ENCODE measurements around the gene LGI4. TPM values are rescaled to one million over a fixed set of nuclear protein-coding genes. Genes with fewer than 3 reads are reported as not detected.

Gene LGI4
- total and polyA plus RNA-seq, 4 donors = 0.18 to 1.5 (median 1.1) TPM

DNA sequence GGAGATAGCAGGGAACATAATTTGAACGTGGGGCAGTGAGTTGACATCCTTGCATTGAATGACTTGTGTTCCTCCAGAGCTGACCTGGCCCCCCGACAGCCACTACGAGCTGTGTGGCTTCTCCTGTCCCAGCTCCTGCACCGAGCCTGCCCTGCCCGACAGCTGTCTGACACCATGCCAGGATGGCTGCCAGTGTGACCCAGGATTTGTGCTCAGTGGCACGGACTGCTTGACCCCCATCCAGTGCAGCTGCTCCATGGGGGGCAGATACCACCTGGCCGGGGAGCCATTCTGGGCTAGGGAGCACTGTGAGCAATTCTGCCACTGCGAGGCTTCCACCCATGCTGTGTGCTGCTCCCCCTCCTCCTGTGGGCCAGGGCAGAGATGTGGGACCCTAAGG lies 48.4 kb downstream of the LGI4 start:
- H3K9me3 ChIP-seq (ENCODE audit: control insufficient read depth in 4 of 4, low read length in 3 of 4) = no peaks in the 10 kb centered on the region
- no peak overlapping the region for H3K27ac ChIP-seq (ENCODE audit: low read depth in 1 of 2, low read length in 2 of 2)
- peaks cover 3 to 35% (median 22%) of the 10 kb centered on the region in 4 donors for H3K4me1 ChIP-seq (ENCODE audit: control insufficient read depth in 4 of 4, insufficient read depth in 4 of 4, low read length in 3 of 4)
- TF ChIP-seq SP1 (IDR thresholded peaks at IDR 0.05) = no peak
- no peak for TF ChIP-seq TAF1 (conservative IDR thresholded peaks at IDR 0.05)
- TF ChIP-seq FOXA2 (IDR thresholded peaks at IDR 0.05) = no peak
- TF ChIP-seq RAD21 (IDR thresholded peaks at IDR 0.05) = no peak
- TF ChIP-seq RXRA (IDR thresholded peaks at IDR 0.05) = no peak
- TF ChIP-seq NR2F2 (IDR thresholded peaks at IDR 0.05) = no peak
- TF ChIP-seq EGR1 (IDR thresholded peaks at IDR 0.05; ENCODE audit: low read depth in 2 of 2) = no peak
- no peak for DNase-seq (ENCODE audit: low spot score)
- H3K36me3 ChIP-seq (ENCODE audit: control insufficient read depth in 4 of 4, insufficient read depth in 3 of 4, low read depth in 1 of 4, low read length in 3 of 4) = no peaks in the 10 kb centered on the region
- no peak overlapping the region for H3K4me3 ChIP-seq (ENCODE audit: low read depth in 1 of 3, low read length in 3 of 3)
- H3K9ac ChIP-seq (ENCODE audit: low read depth in 1 of 2, low read length in 2 of 2) = no peak overlapping the region
- H3K27me3 ChIP-seq (ENCODE audit: control insufficient read depth in 4 of 4, insufficient read depth in 4 of 4, low read length in 3 of 4) = no peaks in the 10 kb centered on the region
- WGBS = 87% methylated on average over 8 of the region's 8 CpGs

DNA sequence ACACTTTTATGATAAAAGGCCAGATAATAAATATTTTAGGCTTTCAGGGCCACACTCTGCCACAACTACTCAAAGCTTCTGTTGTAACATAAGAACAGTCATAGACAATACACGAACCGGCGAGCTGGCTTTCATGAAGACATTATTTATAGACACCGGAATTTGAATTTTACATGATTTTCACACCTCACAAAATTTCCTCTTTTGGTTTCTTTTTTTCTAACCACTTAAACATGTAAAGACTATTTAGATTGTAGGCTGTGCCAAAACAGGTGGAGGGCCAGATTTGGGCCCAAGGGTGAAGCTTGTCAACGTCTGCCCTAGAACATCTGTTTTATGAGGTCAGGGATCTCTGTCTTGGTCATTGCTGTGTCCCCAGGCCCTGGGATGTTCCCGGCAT lies 48.9 kb downstream of the LGI4 start:
- H3K27ac ChIP-seq (ENCODE audit: low read depth in 1 of 2, low read length in 2 of 2) = no peak overlapping the region
- H3K27me3 ChIP-seq (ENCODE audit: control insufficient read depth in 4 of 4, insufficient read depth in 4 of 4, low read length in 3 of 4) = no peaks in the 10 kb centered on the region
- no peak for DNase-seq (ENCODE audit: low spot score)
- H3K36me3 ChIP-seq (ENCODE audit: control insufficient read depth in 4 of 4, insufficient read depth in 3 of 4, low read depth in 1 of 4, low read length in 3 of 4) = no peaks in the 10 kb centered on the region
- WGBS = 75% methylated on average over 6 of the region's 6 CpGs
- H3K4me3 ChIP-seq (ENCODE audit: low read depth in 1 of 3, low read length in 3 of 3) = no peak overlapping the region
- no peaks in the 10 kb centered on the region for H3K9me3 ChIP-seq (ENCODE audit: control insufficient read depth in 4 of 4, low read length in 3 of 4)
- no peak overlapping the region for H3K9ac ChIP-seq (ENCODE audit: low read depth in 1 of 2, low read length in 2 of 2)
- TF ChIP-seq GABPA (IDR thresholded peaks at IDR 0.05 in 1 of 2, conservative IDR thresholded peaks at IDR 0.05 in 1 of 2) (no peak), NR2F2 (IDR thresholded peaks at IDR 0.05) (no peak), FOXA2 (IDR thresholded peaks at IDR 0.05) (no peak), FOXA1 (IDR thresholded peaks at IDR 0.05) (no peak), HNF4G (IDR thresholded peaks at IDR 0.05) (no peak), HNF4A (conservative IDR thresholded peaks at IDR 0.05) (no peak), YY1 (IDR thresholded peaks at IDR 0.05) (no peak)
- TF ChIP-seq, protein P1, sequence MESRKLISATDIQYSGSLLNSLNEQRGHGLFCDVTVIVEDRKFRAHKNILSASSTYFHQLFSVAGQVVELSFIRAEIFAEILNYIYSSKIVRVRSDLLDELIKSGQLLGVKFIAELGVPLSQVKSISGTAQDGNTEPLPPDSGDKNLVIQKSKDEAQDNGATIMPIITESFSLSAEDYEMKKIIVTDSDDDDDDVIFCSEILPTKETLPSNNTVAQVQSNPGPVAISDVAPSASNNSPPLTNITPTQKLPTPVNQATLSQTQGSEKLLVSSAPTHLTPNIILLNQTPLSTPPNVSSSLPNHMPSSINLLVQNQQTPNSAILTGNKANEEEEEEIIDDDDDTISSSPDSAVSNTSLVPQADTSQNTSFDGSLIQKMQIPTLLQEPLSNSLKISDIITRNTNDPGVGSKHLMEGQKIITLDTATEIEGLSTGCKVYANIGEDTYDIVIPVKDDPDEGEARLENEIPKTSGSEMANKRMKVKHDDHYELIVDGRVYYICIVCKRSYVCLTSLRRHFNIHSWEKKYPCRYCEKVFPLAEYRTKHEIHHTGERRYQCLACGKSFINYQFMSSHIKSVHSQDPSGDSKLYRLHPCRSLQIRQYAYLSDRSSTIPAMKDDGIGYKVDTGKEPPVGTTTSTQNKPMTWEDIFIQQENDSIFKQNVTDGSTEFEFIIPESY (IDR thresholded peaks at IDR 0.05) = no peak
- TF ChIP-seq, protein P2, sequence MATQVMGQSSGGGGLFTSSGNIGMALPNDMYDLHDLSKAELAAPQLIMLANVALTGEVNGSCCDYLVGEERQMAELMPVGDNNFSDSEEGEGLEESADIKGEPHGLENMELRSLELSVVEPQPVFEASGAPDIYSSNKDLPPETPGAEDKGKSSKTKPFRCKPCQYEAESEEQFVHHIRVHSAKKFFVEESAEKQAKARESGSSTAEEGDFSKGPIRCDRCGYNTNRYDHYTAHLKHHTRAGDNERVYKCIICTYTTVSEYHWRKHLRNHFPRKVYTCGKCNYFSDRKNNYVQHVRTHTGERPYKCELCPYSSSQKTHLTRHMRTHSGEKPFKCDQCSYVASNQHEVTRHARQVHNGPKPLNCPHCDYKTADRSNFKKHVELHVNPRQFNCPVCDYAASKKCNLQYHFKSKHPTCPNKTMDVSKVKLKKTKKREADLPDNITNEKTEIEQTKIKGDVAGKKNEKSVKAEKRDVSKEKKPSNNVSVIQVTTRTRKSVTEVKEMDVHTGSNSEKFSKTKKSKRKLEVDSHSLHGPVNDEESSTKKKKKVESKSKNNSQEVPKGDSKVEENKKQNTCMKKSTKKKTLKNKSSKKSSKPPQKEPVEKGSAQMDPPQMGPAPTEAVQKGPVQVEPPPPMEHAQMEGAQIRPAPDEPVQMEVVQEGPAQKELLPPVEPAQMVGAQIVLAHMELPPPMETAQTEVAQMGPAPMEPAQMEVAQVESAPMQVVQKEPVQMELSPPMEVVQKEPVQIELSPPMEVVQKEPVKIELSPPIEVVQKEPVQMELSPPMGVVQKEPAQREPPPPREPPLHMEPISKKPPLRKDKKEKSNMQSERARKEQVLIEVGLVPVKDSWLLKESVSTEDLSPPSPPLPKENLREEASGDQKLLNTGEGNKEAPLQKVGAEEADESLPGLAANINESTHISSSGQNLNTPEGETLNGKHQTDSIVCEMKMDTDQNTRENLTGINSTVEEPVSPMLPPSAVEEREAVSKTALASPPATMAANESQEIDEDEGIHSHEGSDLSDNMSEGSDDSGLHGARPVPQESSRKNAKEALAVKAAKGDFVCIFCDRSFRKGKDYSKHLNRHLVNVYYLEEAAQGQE (IDR thresholded peaks at IDR 0.05) = no peak
- TF ChIP-seq, protein P3, sequence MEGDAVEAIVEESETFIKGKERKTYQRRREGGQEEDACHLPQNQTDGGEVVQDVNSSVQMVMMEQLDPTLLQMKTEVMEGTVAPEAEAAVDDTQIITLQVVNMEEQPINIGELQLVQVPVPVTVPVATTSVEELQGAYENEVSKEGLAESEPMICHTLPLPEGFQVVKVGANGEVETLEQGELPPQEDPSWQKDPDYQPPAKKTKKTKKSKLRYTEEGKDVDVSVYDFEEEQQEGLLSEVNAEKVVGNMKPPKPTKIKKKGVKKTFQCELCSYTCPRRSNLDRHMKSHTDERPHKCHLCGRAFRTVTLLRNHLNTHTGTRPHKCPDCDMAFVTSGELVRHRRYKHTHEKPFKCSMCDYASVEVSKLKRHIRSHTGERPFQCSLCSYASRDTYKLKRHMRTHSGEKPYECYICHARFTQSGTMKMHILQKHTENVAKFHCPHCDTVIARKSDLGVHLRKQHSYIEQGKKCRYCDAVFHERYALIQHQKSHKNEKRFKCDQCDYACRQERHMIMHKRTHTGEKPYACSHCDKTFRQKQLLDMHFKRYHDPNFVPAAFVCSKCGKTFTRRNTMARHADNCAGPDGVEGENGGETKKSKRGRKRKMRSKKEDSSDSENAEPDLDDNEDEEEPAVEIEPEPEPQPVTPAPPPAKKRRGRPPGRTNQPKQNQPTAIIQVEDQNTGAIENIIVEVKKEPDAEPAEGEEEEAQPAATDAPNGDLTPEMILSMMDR (IDR thresholded peaks at IDR 0.05; ENCODE audit: low read depth, low read length, missing input control) = no peak
- TF ChIP-seq, protein P4, sequence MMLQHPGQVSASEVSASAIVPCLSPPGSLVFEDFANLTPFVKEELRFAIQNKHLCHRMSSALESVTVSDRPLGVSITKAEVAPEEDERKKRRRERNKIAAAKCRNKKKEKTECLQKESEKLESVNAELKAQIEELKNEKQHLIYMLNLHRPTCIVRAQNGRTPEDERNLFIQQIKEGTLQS (IDR thresholded peaks at IDR 0.05) = no peak
- H3K4me1 ChIP-seq (ENCODE audit: control insufficient read depth in 4 of 4, insufficient read depth in 4 of 4, low read length in 3 of 4) = peaks cover 2 to 35% (median 24%) of the 10 kb centered on the region in 4 donors
